IMR-90 (cell line): ENCODE results near the gene CHST1. TPM values are rescaled to one million over a fixed set of nuclear protein-coding genes. Genes with fewer than 3 reads are reported as not detected.

Experiments
- ATAC-seq: fragments of 200-7000 bp; cut with Tn5 transposase; 2 replicates; pipeline ENCODE4 v1.9.1; 2020; ENCODE audit warnings: low read depth, mild to moderate bottlenecking, moderate library complexity
- BruUV-seq: library from RNA; stranded (reverse); fragments of 400-500 nt; replicated peaks from 2 replicates; lab custom pipeline; 2021; lab: Mats Ljungman, UMichigan
- CTCF ChIA-PET: fragments of 300-600 bp; formaldehyde crosslinking; extraction: SDS; loops from one replicate; lab custom pipeline; 2021; ENCODE audit warnings: antibody characterized with exemption; lab: Yijun Ruan, JAX
- POLR2A ChIA-PET: fragments of 300-600 bp; sonication (Branson Sonifier 250); formaldehyde crosslinking; loops from one replicate; lab custom pipeline; 2022; ENCODE audit warnings: antibody characterized with exemption; ENCODE audit not compliant: unreplicated experiment; lab: Charles Lee
- DNase-seq: peaks from one replicate; pipeline ENCODE4 v3.0.0; 2013
- H2AFZ ChIP-seq: replicated peaks from 2 replicates; pipeline ENCODE3; 2013; ENCODE audit warnings: low read length, mild to moderate bottlenecking; ENCODE audit not compliant: poor library complexity
- H2AK5ac ChIP-seq: 2 replicates; pipeline ENCODE4 v1.6.1; 2013; ENCODE audit warnings: low read depth, low read length, inconsistent platforms
- H2AK9ac ChIP-seq: replicated peaks from 2 replicates; pipeline ENCODE3; 2013; ENCODE audit warnings: mild to moderate bottlenecking, low read depth, low read length, moderate library complexity; ENCODE audit not compliant: poor library complexity
- H2BK120ac ChIP-seq: 2 replicates; pipeline ENCODE4 v1.6.1; 2013; ENCODE audit warnings: low read depth, low read length, inconsistent platforms
- H2BK15ac ChIP-seq: 3 replicates; pipeline ENCODE4 v1.6.1; 2013; ENCODE audit warnings: low read depth, low read length, inconsistent platforms
- H2BK20ac ChIP-seq: 2 replicates; pipeline ENCODE4 v1.6.1; 2013; ENCODE audit warnings: low read depth, mild to moderate bottlenecking, inconsistent platforms, low read length, moderate library complexity
- H2BK5ac ChIP-seq: 2 replicates; pipeline ENCODE4 v1.6.1; 2013; ENCODE audit warnings: mild to moderate bottlenecking, low read depth, low read length, inconsistent platforms; ENCODE audit not compliant: poor library complexity, severe bottlenecking
- H3K14ac ChIP-seq: replicated peaks from 2 replicates; pipeline ENCODE4 v1.6.1; 2013; ENCODE audit warnings: low read depth, low read length, inconsistent platforms
- H3K18ac ChIP-seq: 2 replicates; pipeline ENCODE4 v1.6.1; 2013; ENCODE audit warnings: low read depth, low read length, control low read depth
- H3K23ac ChIP-seq: 2 replicates; pipeline ENCODE4 v1.6.1; 2013; ENCODE audit warnings: low read depth, low read length, inconsistent platforms
- H3K27ac ChIP-seq: 2 replicates; pipeline ENCODE4 v1.5.1; 2013; ENCODE audit warnings: mild to moderate bottlenecking, control low read depth, low read length; ENCODE audit not compliant: insufficient read depth
- H3K27me3 ChIP-seq: 2 replicates; pipeline ENCODE4 v1.6.1; 2013; ENCODE audit warnings: low read length; ENCODE audit not compliant: control insufficient read depth, insufficient read depth
- H3K36me3 ChIP-seq: 2 replicates; pipeline ENCODE4 v1.6.1; 2013; ENCODE audit warnings: low read length, mixed read lengths; ENCODE audit not compliant: control insufficient read depth, insufficient read depth
- H3K4ac ChIP-seq: 2 replicates; pipeline ENCODE4 v1.6.1; 2013; ENCODE audit warnings: low read depth, low read length, inconsistent platforms
- H3K4me1 ChIP-seq: 2 replicates; pipeline ENCODE4 v1.6.1; 2013; ENCODE audit warnings: low read length, mixed read lengths; ENCODE audit not compliant: control insufficient read depth, insufficient read depth
- H3K4me2 ChIP-seq: 2 replicates; pipeline ENCODE4 v1.6.1; 2013; ENCODE audit warnings: low read depth, mild to moderate bottlenecking, control low read depth, low read length, moderate library complexity
- H3K4me3 ChIP-seq: 2 replicates; pipeline ENCODE4 v1.5.1; 2013; ENCODE audit warnings: low read depth, mild to moderate bottlenecking, control low read depth, low read length, moderate library complexity; ENCODE audit not compliant: insufficient read depth
- H3K56ac ChIP-seq: 2 replicates; pipeline ENCODE4 v1.6.1; 2013; ENCODE audit warnings: low read length, inconsistent platforms; ENCODE audit not compliant: insufficient read depth; ENCODE audit errors: extremely low read depth
- H3K79me1 ChIP-seq, 2 experiments: 2 replicates each; pipeline ENCODE4 v1.6.1; 2013; ENCODE audit warnings: low read length in 2 of 2, inconsistent platforms in 1 of 2, low read depth in 1 of 2
- H3K9ac ChIP-seq: 2 replicates; pipeline ENCODE4 v1.6.1; 2013; ENCODE audit warnings: low read depth, low read length, control low read depth
- H3K9me1 ChIP-seq: 2 replicates; pipeline ENCODE4 v1.6.1; 2013; ENCODE audit warnings: low read length, inconsistent platforms; ENCODE audit not compliant: insufficient read depth
- H3K9me3 ChIP-seq: 2 replicates; pipeline ENCODE4 v1.6.1; 2013; ENCODE audit warnings: low read length; ENCODE audit not compliant: control insufficient read depth, insufficient read depth
- H4K20me1 ChIP-seq: 2 replicates; pipeline ENCODE4 v1.6.1; 2013; ENCODE audit warnings: low read length, inconsistent platforms; ENCODE audit not compliant: insufficient read depth
- H4K5ac ChIP-seq: 2 replicates; pipeline ENCODE4 v1.6.1; 2013; ENCODE audit warnings: mild to moderate bottlenecking, low read depth, low read length, control low read depth
- H4K8ac ChIP-seq, 2 experiments: 2 replicates each; pipeline ENCODE4 v1.6.1; 2013; ENCODE audit warnings: low read depth in 2 of 2, low read length in 2 of 2, control low read depth in 1 of 2, inconsistent platforms in 1 of 2
- H4K91ac ChIP-seq: 2 replicates; pipeline ENCODE4 v1.6.1; 2013; ENCODE audit warnings: low read depth, low read length, inconsistent platforms; ENCODE audit not compliant: insufficient read depth
- BHLHE40 ChIP-seq: fragments of 150-350 bp; IDR thresholded peaks from 2 replicates; pipeline ENCODE4 v1.6.1; 2016; ENCODE audit warnings: mild to moderate bottlenecking, low read depth, low read length
- CEBPB ChIP-seq: IDR thresholded peaks from 2 replicates; pipeline ENCODE4 v1.6.1; 2012; ENCODE audit warnings: low read depth, low read length, improper control_type of control experiment
- CHD1 ChIP-seq: IDR thresholded peaks from 2 replicates; pipeline ENCODE4 v1.6.1; 2012; ENCODE audit warnings: low read depth, low read length, improper control_type of control experiment
- FOS ChIP-seq: fragments of 150-350 bp; IDR thresholded peaks from 2 replicates; pipeline ENCODE4 v1.6.1; 2016; ENCODE audit warnings: low read depth, low read length
- MAFK ChIP-seq: IDR thresholded peaks from 2 replicates; pipeline ENCODE4 v1.6.1; 2012; ENCODE audit warnings: low read depth, low read length, improper control_type of control experiment
- MAZ ChIP-seq: IDR thresholded peaks from 2 replicates; pipeline ENCODE4 v1.6.1; 2012; ENCODE audit warnings: low read depth, mild to moderate bottlenecking, low read length, improper control_type of control experiment, moderate library complexity, borderline replicate concordance
- NFE2L2 ChIP-seq: fragments of 150-350 bp; IDR thresholded peaks from 2 replicates; pipeline ENCODE4 v1.6.1; 2016; ENCODE audit warnings: low read depth, mild to moderate bottlenecking, low read length
- POLR2A ChIP-seq: IDR thresholded peaks from 2 replicates; pipeline ENCODE4 v1.6.1; 2012; ENCODE audit warnings: mild to moderate bottlenecking, low read depth, low read length
- RAD21 ChIP-seq: IDR thresholded peaks from 2 replicates; pipeline ENCODE4 v1.6.1; 2012; ENCODE audit warnings: low read length, improper control_type of control experiment
- RCOR1 ChIP-seq: IDR thresholded peaks from 2 replicates; pipeline ENCODE4 v1.6.1; 2012; ENCODE audit warnings: mild to moderate bottlenecking, low read length, improper control_type of control experiment; ENCODE audit not compliant: insufficient replicate concordance
- RFX5 ChIP-seq: IDR thresholded peaks from 2 replicates; pipeline ENCODE4 v1.8.0; 2012; ENCODE audit warnings: low read depth, mild to moderate bottlenecking, low read length, moderate library complexity
- USF2 ChIP-seq: fragments of 150-350 bp; IDR thresholded peaks from 2 replicates; pipeline ENCODE4 v1.6.1; 2017; ENCODE audit warnings: mild to moderate bottlenecking, antibody characterized with exemption, low read length, low read depth
- WGBS, 2 experiments: methylation state at CpG; one replicate each; pipeline versions ENCODE4 v1.1.5 to v1.1.7; 2013; ENCODE audit warnings: missing lambda C conversion rate in 2 of 2; ENCODE audit not compliant: insufficient read length in 1 of 2; ENCODE audit errors: extremely low coverage in 2 of 2; 5-methylcytosine and 5-hydroxymethylcytosine counted together
- dilution Hi-C: fragments of 300-500 bp; cut with HindIII; formaldehyde crosslinking; loops from one replicate; pipeline ENCODE4 v1.14.3; 2018; ENCODE audit warnings: low sequenced_read_pairs; ENCODE audit not compliant: unreplicated experiment
- in situ Hi-C: fragments of 300-500 bp; cut with MboI; formaldehyde crosslinking; loops from 3 replicates; pipeline ENCODE4 v1.14.3; 2019; ENCODE audit warnings: low sequenced_read_pairs, inconsistent platforms, mixed read lengths
- intact Hi-C: fragments of 100-400 bp; cut with micrococcal nuclease; formaldehyde crosslinking; loops from 2 replicates; pipeline ENCODE4 v1.10.0; 2022
- polyA plus RNA-seq, 3 experiments: library from polyadenylated mRNA; depleted of rRNA; stranded (reverse); fragments of >200 nt; gene quantifications; 2 replicates each; pipeline ENCODE4 v1.2.3, GENCODE V29; 2012; ENCODE audit warnings: low replicate concordance in 1 of 3
- total RNA-seq: library from RNA; depleted of rRNA; stranded (reverse); fragments of >200 nt; gene quantifications from 2 replicates; pipeline ENCODE4 v1.2.3, GENCODE V29; 2012
- TF ChIP-seq, protein P1 (sequence below): fragments of 150-350 bp; IDR thresholded peaks from 2 replicates; pipeline ENCODE4 v1.6.1; 2016; ENCODE audit warnings: low read depth, mild to moderate bottlenecking, low read length, moderate library complexity, borderline replicate concordance
- TF ChIP-seq, protein P2 (sequence below): conservative IDR thresholded peaks from 2 replicates; pipeline ENCODE4 v1.5.1; 2012; ENCODE audit warnings: mild to moderate bottlenecking, low read depth, low read length, improper control_type of control experiment

Gene CHST1
- total and polyA plus RNA-seq, 2 of the 4 experiments (the other 2 are of a cell fraction) = 0.21 TPM; not detected in 1

- Histone ChIP-seq H3K27ac (no peak overlapping the region), H2BK5ac (no peak overlapping the region), H4K8ac (no peak overlapping the region), H2BK15ac (no peak overlapping the region), H3K79me1 (no peaks in the 10 kb centered on the region), H3K18ac (no peak overlapping the region), H3K4ac (no peak overlapping the region), H2BK20ac (no peak overlapping the region), H2AK5ac (no peak overlapping the region), H4K5ac (no peak overlapping the region), H4K91ac (no peak overlapping the region), H3K27me3 (peaks cover 13% of the 10 kb centered on the region), H2BK120ac (no peak overlapping the region), H3K4me1 (no peaks in the 10 kb centered on the region), H3K4me2 (no peak overlapping the region), H2AK9ac (no peak overlapping the region), H4K20me1 (no peaks in the 10 kb centered on the region), H3K36me3 (no peaks in the 10 kb centered on the region), H3K9ac (no peak overlapping the region), H3K56ac (no peak overlapping the region), H3K23ac (no peak overlapping the region), H3K9me1 (no peaks in the 10 kb centered on the region), H2AFZ (no peak overlapping the region), H3K14ac (no peak overlapping the region), H3K4me3 (no peak overlapping the region), H3K9me3 (no peaks in the 10 kb centered on the region)
- DNase-seq (no peak), ATAC-seq (no peak)
- no TSS peak for BruUV-seq
- TF ChIP-seq RCOR1 = no peak
- no peak for TF ChIP-seq CEBPB
- no peak for TF ChIP-seq BHLHE40
- TF ChIP-seq FOS = no peak
- TF ChIP-seq RFX5 = no peak
- TF ChIP-seq NFE2L2 = no peak
- no peak for TF ChIP-seq POLR2A
- no peak for TF ChIP-seq RAD21
- no peak for TF ChIP-seq USF2
- TF ChIP-seq, protein P1, sequence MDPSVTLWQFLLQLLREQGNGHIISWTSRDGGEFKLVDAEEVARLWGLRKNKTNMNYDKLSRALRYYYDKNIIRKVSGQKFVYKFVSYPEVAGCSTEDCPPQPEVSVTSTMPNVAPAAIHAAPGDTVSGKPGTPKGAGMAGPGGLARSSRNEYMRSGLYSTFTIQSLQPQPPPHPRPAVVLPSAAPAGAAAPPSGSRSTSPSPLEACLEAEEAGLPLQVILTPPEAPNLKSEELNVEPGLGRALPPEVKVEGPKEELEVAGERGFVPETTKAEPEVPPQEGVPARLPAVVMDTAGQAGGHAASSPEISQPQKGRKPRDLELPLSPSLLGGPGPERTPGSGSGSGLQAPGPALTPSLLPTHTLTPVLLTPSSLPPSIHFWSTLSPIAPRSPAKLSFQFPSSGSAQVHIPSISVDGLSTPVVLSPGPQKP = no peak
- TF ChIP-seq MAFK = no peak
- no peak for TF ChIP-seq MAZ
- TF ChIP-seq, protein P2, sequence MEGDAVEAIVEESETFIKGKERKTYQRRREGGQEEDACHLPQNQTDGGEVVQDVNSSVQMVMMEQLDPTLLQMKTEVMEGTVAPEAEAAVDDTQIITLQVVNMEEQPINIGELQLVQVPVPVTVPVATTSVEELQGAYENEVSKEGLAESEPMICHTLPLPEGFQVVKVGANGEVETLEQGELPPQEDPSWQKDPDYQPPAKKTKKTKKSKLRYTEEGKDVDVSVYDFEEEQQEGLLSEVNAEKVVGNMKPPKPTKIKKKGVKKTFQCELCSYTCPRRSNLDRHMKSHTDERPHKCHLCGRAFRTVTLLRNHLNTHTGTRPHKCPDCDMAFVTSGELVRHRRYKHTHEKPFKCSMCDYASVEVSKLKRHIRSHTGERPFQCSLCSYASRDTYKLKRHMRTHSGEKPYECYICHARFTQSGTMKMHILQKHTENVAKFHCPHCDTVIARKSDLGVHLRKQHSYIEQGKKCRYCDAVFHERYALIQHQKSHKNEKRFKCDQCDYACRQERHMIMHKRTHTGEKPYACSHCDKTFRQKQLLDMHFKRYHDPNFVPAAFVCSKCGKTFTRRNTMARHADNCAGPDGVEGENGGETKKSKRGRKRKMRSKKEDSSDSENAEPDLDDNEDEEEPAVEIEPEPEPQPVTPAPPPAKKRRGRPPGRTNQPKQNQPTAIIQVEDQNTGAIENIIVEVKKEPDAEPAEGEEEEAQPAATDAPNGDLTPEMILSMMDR = no peak
- no peak for TF ChIP-seq CHD1
- POLR2A ChIA-PET = no interaction called here
- intact Hi-C loops (no loop called here), dilution Hi-C loops (no loop called here), in situ Hi-C loops (no loop called here)
- WGBS, 2 experiments = 30% methylated on average over 2 of the region's 8 CpGs; no CpG with 5 or more reads in 1 of the 2 experiments
- CTCF ChIA-PET = no interaction called here
Observed at GRCh38 chr11:45698777-45699497, 33.5 kb upstream of the CHST1 start.
